ENCODE results near the gene PRRT3.
"Not testable (repeated sequence)": the region's sequence is repeated elsewhere in the genome, so short reads cannot be mapped to it uniquely, and the experiment has no call there.

PRRT3 gene

DNA sequence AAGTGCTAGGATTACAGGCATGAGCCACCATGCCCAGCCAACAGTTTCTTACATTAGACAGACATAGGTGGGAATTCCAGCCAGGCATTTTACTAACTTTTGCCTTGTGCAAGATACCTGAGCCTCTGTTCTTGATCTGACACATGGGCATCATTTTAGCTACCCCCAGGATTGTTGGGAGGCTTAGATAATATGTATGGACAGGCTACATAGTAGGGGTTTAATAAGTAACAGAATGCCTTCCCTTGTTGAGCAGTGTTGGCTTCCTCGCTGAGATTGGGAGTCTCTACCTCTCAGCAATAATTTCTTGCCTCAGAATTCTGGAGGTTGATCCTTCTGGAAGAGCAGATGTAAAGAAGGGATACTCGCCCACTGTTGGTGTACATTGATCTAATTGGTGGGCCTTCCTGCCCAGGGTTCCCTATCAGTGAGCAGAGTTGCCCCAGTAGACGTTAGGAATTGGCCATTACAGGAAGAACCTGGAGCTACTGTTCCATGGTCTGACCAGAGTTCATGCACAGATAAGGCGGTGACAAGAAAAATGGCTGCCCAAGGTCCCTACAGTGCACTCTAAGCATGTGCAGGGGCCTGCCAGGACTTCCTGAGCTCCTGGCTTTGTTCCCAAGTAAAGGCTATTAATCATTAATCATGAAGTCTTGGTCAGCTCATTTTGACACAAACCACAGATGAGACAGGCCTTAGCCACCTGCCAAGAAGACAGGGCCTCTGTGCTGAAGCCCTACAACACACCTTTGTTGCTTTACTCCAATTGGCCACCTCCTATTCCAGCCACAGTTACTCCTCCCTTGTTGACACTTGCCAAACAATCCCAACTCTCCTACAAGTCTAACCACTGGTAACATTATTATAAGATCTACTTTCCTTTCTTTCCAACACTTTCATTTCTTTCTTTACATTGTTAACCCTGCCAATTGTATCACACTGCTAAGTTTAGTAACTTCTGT, 54.5 kb downstream of the PRRT3 start:
- DNase-seq = peak; percentile 66

- peak; percentile 35 for DNase-seq
Observed at GRCh38 chr3:9896755-9897407, 55.3 kb downstream of the PRRT3 start.

DNA sequence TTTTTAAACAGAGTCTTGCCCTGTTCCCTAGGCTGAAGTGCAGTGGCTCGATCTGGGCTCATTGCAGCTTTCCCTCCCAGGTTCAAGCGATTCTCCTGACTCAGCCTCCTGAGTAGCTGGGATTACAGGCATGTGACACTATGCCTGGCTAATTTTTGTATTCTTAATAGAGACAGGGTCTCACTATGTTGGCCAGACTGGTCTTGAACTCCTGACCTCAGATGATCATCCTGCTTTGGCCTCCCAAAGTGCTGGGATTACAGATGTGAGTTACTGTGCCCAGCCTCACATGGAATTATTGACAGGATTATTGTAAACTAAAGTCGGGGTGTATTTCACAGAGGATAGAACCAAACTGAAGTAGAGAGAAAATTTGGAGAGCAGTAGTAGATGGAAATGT, 56.5 kb downstream of the PRRT3 start:
- DNase-seq = not testable (repeated sequence)

All from NCI-H226 (cell line).